ENCODE results near the gene LRTM2. TPM values are rescaled to one million over a fixed set of nuclear protein-coding genes. Genes with fewer than 3 reads are reported as not detected.

Gene LRTM2
- total RNA-seq, 2 experiments from 2014 or later = 0.11 TPM; not detected in 1

- DNase-seq (no peak), ATAC-seq (ENCODE audit: poor library complexity) (no peak)
- Histone ChIP-seq H3K4me1 (ENCODE audit: insufficient read depth, low read length) (peaks cover 64% of the 10 kb centered on the region), H3K36me3 (ENCODE audit: insufficient read depth, low read length) (no peaks in the 10 kb centered on the region), H3K4me3 (ENCODE audit: low read length) (peak overlapping the region; percentile 53), H3K27me3 (ENCODE audit: control insufficient read depth in 1 of 2, insufficient read depth in 2 of 2, low read length in 2 of 2) (no peaks in the 10 kb centered on the region), H3K27ac (ENCODE audit: low read depth in 1 of 2, low read length in 2 of 2) (peak overlapping the region in 1 of 2 donors; percentile 37), H3K9me3 (ENCODE audit: control insufficient read depth in 1 of 2, insufficient read depth in 1 of 2, low read length in 2 of 2) (peaks cover 0 to 3% of the 10 kb centered on the region in 2 experiments)
- no peak for TF ChIP-seq CTCF (IDR thresholded peaks at IDR 0.05)
- H3K9me3 Mint-ChIP-seq = no peaks in the 10 kb centered on the region
- H3K4me3 Mint-ChIP-seq = peak overlapping the region; percentile 56
- H3K27ac Mint-ChIP-seq = peak overlapping the region; percentile 63
- POLR2A ChIA-PET = interaction anchor here (0.6 kb wide), 1 partner anchor 66 kb away, joined by 3 read pairs; no protein-coding TSS in a partner anchor
- H3K27me3 Mint-ChIP-seq = no peaks in the 10 kb centered on the region
- CTCF ChIA-PET = interaction anchor here (2.0 kb wide), 1 partner anchor 21 kb away, joined by 5 read pairs; no protein-coding TSS in a partner anchor
- intact Hi-C loops (cut with DNase I, micrococcal nuclease) = no loop called here
- H3K36me3 Mint-ChIP-seq (ENCODE audit: low read depth) = no peaks in the 10 kb centered on the region
- H3K4me1 Mint-ChIP-seq (ENCODE audit: low read depth) = peaks cover 14% of the 10 kb centered on the region
These were observed 8.4 kb upstream of the LRTM2 start for GRCh38 chr12:1811948-1812291.

- DNase-seq = peak in 3 of 14 experiments; percentile 35 to 65 (median 59)
- Mint-ChIP-seq H3K9me3 (no peaks in the 10 kb centered on the region), H3K4me1 (ENCODE audit: low read depth) (peaks cover 14% of the 10 kb centered on the region), H3K36me3 (ENCODE audit: low read depth) (no peaks in the 10 kb centered on the region), H3K27ac (peak overlapping the region; percentile 15), H3K27me3 (no peaks in the 10 kb centered on the region), H3K4me3 (no peak overlapping the region)
- peaks cover 0 to 3% of the 10 kb centered on the region in 2 experiments for H3K9me3 ChIP-seq (ENCODE audit: control insufficient read depth in 1 of 2, insufficient read depth in 1 of 2, low read length in 2 of 2)
- ATAC-seq (ENCODE audit: poor library complexity) = no peak
- peak overlapping the region; percentile 5 for H3K4me3 ChIP-seq (ENCODE audit: low read length)
- H3K4me1 ChIP-seq (ENCODE audit: insufficient read depth, low read length) = peaks cover 58% of the 10 kb centered on the region
- ChIA-PET POLR2A (no interaction called here), CTCF (interaction anchor here (2.0 kb wide), 1 partner anchor 22 kb away, joined by 5 read pairs; no protein-coding TSS in a partner anchor)
- no peaks in the 10 kb centered on the region for H3K27me3 ChIP-seq (ENCODE audit: control insufficient read depth in 1 of 2, insufficient read depth in 2 of 2, low read length in 2 of 2)
- no peak overlapping the region for H3K27ac ChIP-seq (ENCODE audit: low read depth in 1 of 2, low read length in 2 of 2)
- intact Hi-C loops (cut with DNase I, micrococcal nuclease) = no loop called here
- H3K36me3 ChIP-seq (ENCODE audit: insufficient read depth, low read length) = no peaks in the 10 kb centered on the region
- no peak for TF ChIP-seq CTCF (IDR thresholded peaks at IDR 0.05)
These were observed 7.6 kb upstream of the LRTM2 start for GRCh38 chr12:1812650-1813302.

GRCh38 chr12:1814266-1814665, 6.1 kb upstream of the LRTM2 start:
- CTCF ChIA-PET = no interaction called here
- H3K9me3 ChIP-seq (ENCODE audit: control insufficient read depth in 1 of 2, insufficient read depth in 1 of 2, low read length in 2 of 2) = peaks cover 0 to 3% of the 10 kb centered on the region in 2 experiments
- H3K27ac Mint-ChIP-seq = no peak overlapping the region
- H3K4me3 ChIP-seq (ENCODE audit: low read length) = no peak overlapping the region
- H3K27me3 ChIP-seq (ENCODE audit: control insufficient read depth in 1 of 2, insufficient read depth in 2 of 2, low read length in 2 of 2) = peaks cover 0 to 4% of the 10 kb centered on the region in 2 experiments
- H3K27me3 Mint-ChIP-seq = peaks cover 4% of the 10 kb centered on the region
- H3K9me3 Mint-ChIP-seq = no peaks in the 10 kb centered on the region
- no peak for DNase-seq
- no peak for ATAC-seq (ENCODE audit: poor library complexity)
- POLR2A ChIA-PET = no interaction called here
- intact Hi-C loops (cut with DNase I, micrococcal nuclease) = no loop called here
- no peaks in the 10 kb centered on the region for H3K36me3 Mint-ChIP-seq (ENCODE audit: low read depth)
- TF ChIP-seq CTCF (IDR thresholded peaks at IDR 0.05) = no peak
- H3K27ac ChIP-seq (ENCODE audit: low read depth in 1 of 2, low read length in 2 of 2) = no peak overlapping the region
- no peak overlapping the region for H3K4me3 Mint-ChIP-seq
- peaks cover 44% of the 10 kb centered on the region for H3K4me1 ChIP-seq (ENCODE audit: insufficient read depth, low read length)
- H3K36me3 ChIP-seq (ENCODE audit: insufficient read depth, low read length) = no peaks in the 10 kb centered on the region
- peaks cover 14% of the 10 kb centered on the region for H3K4me1 Mint-ChIP-seq (ENCODE audit: low read depth)
